HEK293T (cell line): ENCODE results near the gene LRRC8B.
"Not testable (repeated sequence)": the region's sequence is repeated elsewhere in the genome, so short reads cannot be mapped to it uniquely, and the experiment has no call there.

Experiments used
- ARNT ChIP-seq: fragments of 450-650 bp; IDR thresholded peaks from 2 replicates; pipeline ENCODE4 v1.6.1; 2017; ENCODE audit warnings: mild to moderate bottlenecking
- BHLHE40 ChIP-seq: fragments of 450-650 bp; IDR thresholded peaks from 2 replicates; pipeline ENCODE4 v1.6.1; 2016; ENCODE audit warnings: mild to moderate bottlenecking, moderate library complexity, borderline replicate concordance
- CTBP1 ChIP-seq: fragments of 450-650 bp; IDR thresholded peaks from 2 replicates; pipeline ENCODE4 v1.6.1; 2016; ENCODE audit warnings: borderline replicate concordance
- ELF4 ChIP-seq: fragments of 450-650 bp; IDR thresholded peaks from 2 replicates; pipeline ENCODE4 v1.6.1; 2017; ENCODE audit warnings: antibody characterized with exemption
- FOXA1 ChIP-seq: fragments of 450-650 bp; IDR thresholded peaks from 2 replicates; pipeline ENCODE4 v1.6.1; 2016; ENCODE audit warnings: mild to moderate bottlenecking
- FOXK2 ChIP-seq: fragments of 450-650 bp; IDR thresholded peaks from 2 replicates; pipeline ENCODE4 v1.6.1; 2016; ENCODE audit warnings: mild to moderate bottlenecking
- FOXM1 ChIP-seq: fragments of 450-650 bp; IDR thresholded peaks from 2 replicates; pipeline ENCODE4 v1.6.1; 2017; ENCODE audit warnings: mild to moderate bottlenecking, borderline replicate concordance
- HDGF ChIP-seq: fragments of 450-650 bp; IDR thresholded peaks from 2 replicates; pipeline ENCODE4 v1.6.1; 2017; ENCODE audit warnings: antibody characterized with exemption, borderline replicate concordance
- L3MBTL2 ChIP-seq: fragments of 450-650 bp; conservative IDR thresholded peaks from 2 replicates; pipeline ENCODE4 v1.6.1; 2016; ENCODE audit warnings: mild to moderate bottlenecking
- NFRKB ChIP-seq: fragments of 450-650 bp; IDR thresholded peaks from 2 replicates; pipeline ENCODE4 v1.6.1; 2016; ENCODE audit warnings: mild to moderate bottlenecking, moderate library complexity
- SP1 ChIP-seq: fragments of 450-650 bp; IDR thresholded peaks from 2 replicates; pipeline ENCODE4 v1.6.1; 2017
- SUZ12 ChIP-seq: fragments of 450-650 bp; IDR thresholded peaks from 2 replicates; pipeline ENCODE4 v1.6.1; 2016; ENCODE audit warnings: mild to moderate bottlenecking
- ZNF384 ChIP-seq: fragments of 450-650 bp; IDR thresholded peaks from 2 replicates; pipeline ENCODE4 v1.6.1; 2016
- TF ChIP-seq, protein P1 (sequence below): fragments of 450-650 bp; IDR thresholded peaks from 2 replicates; pipeline ENCODE4 v1.6.1; 2016

DNA sequence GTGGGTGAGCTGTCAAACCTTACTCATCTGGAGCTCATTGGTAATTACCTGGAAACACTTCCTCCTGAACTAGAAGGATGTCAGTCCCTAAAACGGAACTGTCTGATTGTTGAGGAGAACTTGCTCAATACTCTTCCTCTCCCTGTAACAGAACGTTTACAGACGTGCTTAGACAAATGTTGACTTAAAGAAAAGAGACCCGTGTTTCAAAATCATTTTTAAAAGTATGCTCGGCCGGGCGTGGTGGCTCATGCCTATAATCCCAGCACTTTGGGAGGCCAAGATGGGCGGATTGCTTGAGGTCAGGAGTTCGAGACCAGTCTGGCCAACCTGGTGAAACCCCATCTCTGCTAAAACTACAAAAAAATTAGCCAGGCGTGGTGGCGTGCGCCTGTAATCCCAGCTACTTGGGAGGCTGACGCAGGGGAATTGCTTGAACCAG lies 68.3 kb downstream of the LRRC8B start:
- TF ChIP-seq ARNT, FOXA1, ELF4, BHLHE40, L3MBTL2, FOXM1, SP1, CTBP1, HDGF, FOXK2, ZNF384, NFRKB, SUZ12: not testable (repeated sequence)
- TF ChIP-seq, protein P1, sequence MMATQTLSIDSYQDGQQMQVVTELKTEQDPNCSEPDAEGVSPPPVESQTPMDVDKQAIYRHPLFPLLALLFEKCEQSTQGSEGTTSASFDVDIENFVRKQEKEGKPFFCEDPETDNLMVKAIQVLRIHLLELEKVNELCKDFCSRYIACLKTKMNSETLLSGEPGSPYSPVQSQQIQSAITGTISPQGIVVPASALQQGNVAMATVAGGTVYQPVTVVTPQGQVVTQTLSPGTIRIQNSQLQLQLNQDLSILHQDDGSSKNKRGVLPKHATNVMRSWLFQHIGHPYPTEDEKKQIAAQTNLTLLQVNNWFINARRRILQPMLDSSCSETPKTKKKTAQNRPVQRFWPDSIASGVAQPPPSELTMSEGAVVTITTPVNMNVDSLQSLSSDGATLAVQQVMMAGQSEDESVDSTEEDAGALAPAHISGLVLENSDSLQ: not testable (repeated sequence)
